ENCODE measurements around the gene SPTSSB. TPM values are rescaled to one million over a fixed set of nuclear protein-coding genes. Genes with fewer than 3 reads are reported as not detected.

Gene SPTSSB
- total and polyA plus RNA-seq, 3 donors from 2014 or later = 0.42 TPM; not detected in 2

DNA sequence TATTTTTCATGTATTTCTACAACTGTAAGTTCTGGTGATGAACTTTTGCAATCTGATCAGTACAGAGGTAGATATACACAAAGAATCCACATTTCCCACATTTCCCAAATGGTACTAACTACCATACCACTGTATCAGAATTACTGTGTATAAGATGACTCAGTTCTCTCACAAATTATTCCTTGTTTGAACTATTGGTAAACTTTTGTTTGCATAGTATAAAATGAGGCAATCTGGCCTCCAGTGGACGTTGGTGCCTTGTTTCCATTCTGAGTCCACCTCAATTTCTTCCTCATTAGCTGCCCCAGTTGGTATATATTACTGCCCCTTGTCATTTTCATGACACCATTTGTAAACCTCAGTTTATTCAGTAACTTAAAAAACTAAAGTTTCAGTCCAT is 38.5 kb downstream of the SPTSSB start:
- no peaks in the 10 kb centered on the region for H3K9me3 ChIP-seq
- DNase-seq = no peak
- H3K4me1 ChIP-seq = no peaks in the 10 kb centered on the region
- H3K27ac ChIP-seq = no peak overlapping the region
- TF ChIP-seq POLR2A (IDR thresholded peaks at IDR 0.05) = no peak
- TF ChIP-seq CTCF (IDR thresholded peaks at IDR 0.05) = no peak
- H3K27me3 ChIP-seq = no peaks in the 10 kb centered on the region
- no peaks in the 10 kb centered on the region for H3K36me3 ChIP-seq (ENCODE audit: low read depth, missing control alignments)
- intact Hi-C loops (cut with DNase I; ENCODE audit: low total_unique reads) = no loop called here
- 48 to 60% methylated on average over 1 of the region's 1 CpG for WGBS, 2 donors
- H3K4me3 ChIP-seq = no peak overlapping the region

- DNase-seq = no peak
- no peaks in the 10 kb centered on the region for H3K4me1 ChIP-seq
- WGBS, 2 donors = 92 to 94% methylated on average over 2 of the region's 2 CpGs
Observed at GRCh38 chr3:161325059-161325458, 46.3 kb downstream of the SPTSSB start.

GRCh38 chr3:161323926-161324621 is 47.2 kb downstream of the SPTSSB start:
- DNase-seq = no peak
- Histone ChIP-seq H3K36me3 (ENCODE audit: low read depth, missing control alignments) (no peaks in the 10 kb centered on the region), H3K4me3 (no peak overlapping the region), H3K27me3 (no peaks in the 10 kb centered on the region), H3K4me1 (no peaks in the 10 kb centered on the region), H3K27ac (no peak overlapping the region), H3K9me3 (no peaks in the 10 kb centered on the region)
- TF ChIP-seq POLR2A (IDR thresholded peaks at IDR 0.05) (no peak), CTCF (IDR thresholded peaks at IDR 0.05) (no peak)
- intact Hi-C loops (cut with DNase I; ENCODE audit: low total_unique reads) = no loop called here

More at GRCh38 chr3:161325059-161325458, 46.3 kb downstream of the SPTSSB start:
- no peak for TF ChIP-seq CTCF (IDR thresholded peaks at IDR 0.05)
- TF ChIP-seq POLR2A (IDR thresholded peaks at IDR 0.05) = no peak
- intact Hi-C loops (cut with DNase I; ENCODE audit: low total_unique reads) = no loop called here
- Histone ChIP-seq H3K27ac (no peak overlapping the region), H3K9me3 (no peaks in the 10 kb centered on the region), H3K4me3 (no peak overlapping the region), H3K27me3 (no peaks in the 10 kb centered on the region), H3K36me3 (ENCODE audit: low read depth, missing control alignments) (no peaks in the 10 kb centered on the region)

- DNase-seq = no peak
- Histone ChIP-seq H3K27me3 (no peaks in the 10 kb centered on the region), H3K9me3 (no peaks in the 10 kb centered on the region), H3K36me3 (ENCODE audit: low read depth, missing control alignments) (no peaks in the 10 kb centered on the region), H3K4me3 (no peak overlapping the region), H3K27ac (no peak overlapping the region), H3K4me1 (no peaks in the 10 kb centered on the region)
- TF ChIP-seq POLR2A (IDR thresholded peaks at IDR 0.05) (no peak), CTCF (IDR thresholded peaks at IDR 0.05) (no peak)
- intact Hi-C loops (cut with DNase I; ENCODE audit: low total_unique reads) = no loop called here
- 76 to 83% methylated on average over 2 of the region's 2 CpGs for WGBS, 2 donors
Observed at GRCh38 chr3:161322781-161323568, 48.3 kb downstream of the SPTSSB start.
